NCI-H748 (cell line): ENCODE measurements around the gene LRP2BP.

Experiments used
- DNase-seq: peaks from one replicate; lab custom pipeline; 2025; ENCODE audit not compliant: unreplicated experiment; lab: John Stamatoyannopoulos, UW

Gene LRP2BP

GRCh38 chr4:185395238-185395955 lies at the start of gene LRP2BP:
TSS of gene LRP2BP (minus strand) at chr4:185395924. CDS start at chr4:185378186, 17,738 bp downstream.
- DNase-seq: peak; percentile 19

GRCh38 chr4:185445209-185445608 lies 49.5 kb upstream of the LRP2BP start:
- DNase-seq: no peak

- no peak for DNase-seq
Measured at GRCh38 chr4:185441479-185441878, 45.8 kb upstream of the LRP2BP start.

- no peak for DNase-seq
Measured at GRCh38 chr4:185437809-185438208, 42.1 kb upstream of the LRP2BP start.

GRCh38 chr4:185435466-185435865 lies 39.7 kb upstream of the LRP2BP start:
- DNase-seq: no peak

GRCh38 chr4:185429660-185430059 lies 33.9 kb upstream of the LRP2BP start:
- DNase-seq: no peak

- DNase-seq: no peak
Measured at GRCh38 chr4:185426960-185427688, 31.4 kb upstream of the LRP2BP start.

GRCh38 chr4:185425647-185426352 lies 30.1 kb upstream of the LRP2BP start, which contains the start of gene UFSP2:
TSS of gene UFSP2 (minus strand) at chr4:185425964. CDS start at chr4:185425868, 96 bp downstream.
- peak; percentile 87 for DNase-seq

GRCh38 chr4:185424905-185425646 lies 29.4 kb upstream of the LRP2BP start:
- DNase-seq: no peak

GRCh38 chr4:185421366-185422124 lies 25.8 kb upstream of the LRP2BP start:
- DNase-seq: no peak

GRCh38 chr4:185416955-185417354 lies 21.2 kb upstream of the LRP2BP start:
- DNase-seq: no peak

GRCh38 chr4:185412412-185412811 lies 16.7 kb upstream of the LRP2BP start:
- no peak for DNase-seq

GRCh38 chr4:185411849-185412248 lies 16.1 kb upstream of the LRP2BP start:
- DNase-seq: no peak

GRCh38 chr4:185408432-185408831 lies 12.7 kb upstream of the LRP2BP start:
- DNase-seq: no peak

GRCh38 chr4:185405296-185405999 lies 9.7 kb upstream of the LRP2BP start:
- DNase-seq: no peak

GRCh38 chr4:185404031-185404430 lies 8.3 kb upstream of the LRP2BP start:
- DNase-seq: no peak

- DNase-seq: peak; percentile 50
Measured at GRCh38 chr4:185399466-185399865, 3.7 kb upstream of the LRP2BP start.

- no peak for DNase-seq
Measured at GRCh38 chr4:185398618-185399017, 2.9 kb upstream of the LRP2BP start.

- DNase-seq: peak; percentile 91
Measured at GRCh38 chr4:185396724-185397385, 1.1 kb upstream of the LRP2BP start, which contains the start of gene ANKRD37. TSS of gene ANKRD37 (plus strand) at chr4:185396841. CDS start at chr4:185396924, 83 bp downstream.
